ENCODE results near the gene MAGEF1. TPM values are rescaled to one million over a fixed set of nuclear protein-coding genes. Genes with fewer than 3 reads are reported as not detected.

The MAGEF1 gene
- 30.4 TPM for total RNA-seq

DNA sequence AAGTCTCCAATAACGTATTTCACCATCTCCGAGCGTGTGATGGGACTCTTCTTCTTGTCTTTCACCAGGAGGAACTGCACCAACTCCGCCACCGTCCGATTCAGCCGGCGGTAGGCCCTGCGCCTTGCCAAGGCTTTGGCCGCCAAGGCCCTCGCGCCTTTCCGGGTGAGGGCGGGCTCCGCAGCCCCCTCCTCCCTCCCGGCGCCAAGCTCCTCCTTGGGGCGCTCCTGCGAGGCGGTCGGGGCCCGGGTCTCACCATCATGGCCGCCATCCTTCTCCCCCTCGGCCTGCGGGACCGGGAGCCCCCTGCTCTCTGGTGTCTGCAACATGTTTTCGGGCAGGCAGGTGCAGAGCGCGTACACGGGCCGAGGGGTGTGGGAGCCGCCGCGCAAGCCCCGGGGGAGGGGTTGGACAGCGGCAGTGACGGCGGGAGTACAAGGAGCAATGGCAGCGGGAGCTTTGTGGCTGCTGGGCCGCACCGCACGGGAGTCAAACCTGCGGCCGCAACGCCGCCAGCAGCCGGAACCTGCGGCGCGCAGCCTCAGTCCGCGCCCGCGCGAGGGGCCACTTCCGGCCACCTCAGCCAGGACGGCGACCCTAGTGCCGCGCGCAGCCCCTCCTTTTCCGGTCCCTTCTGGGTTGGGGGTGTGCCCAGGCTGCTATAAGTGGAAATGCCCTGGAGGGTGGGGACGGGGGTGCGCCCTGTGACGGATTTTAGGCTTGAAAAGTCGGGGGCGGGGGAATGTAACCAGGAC, at the start of gene MAGEF1:
Gene MAGEF1 (minus strand): TSS at position 572 of the 755 bp plus-strand sequence. CDS start 243 bp downstream, at position 329.
- peak; percentile 85 for DNase-seq (ENCODE audit: low spot score)

DNA sequence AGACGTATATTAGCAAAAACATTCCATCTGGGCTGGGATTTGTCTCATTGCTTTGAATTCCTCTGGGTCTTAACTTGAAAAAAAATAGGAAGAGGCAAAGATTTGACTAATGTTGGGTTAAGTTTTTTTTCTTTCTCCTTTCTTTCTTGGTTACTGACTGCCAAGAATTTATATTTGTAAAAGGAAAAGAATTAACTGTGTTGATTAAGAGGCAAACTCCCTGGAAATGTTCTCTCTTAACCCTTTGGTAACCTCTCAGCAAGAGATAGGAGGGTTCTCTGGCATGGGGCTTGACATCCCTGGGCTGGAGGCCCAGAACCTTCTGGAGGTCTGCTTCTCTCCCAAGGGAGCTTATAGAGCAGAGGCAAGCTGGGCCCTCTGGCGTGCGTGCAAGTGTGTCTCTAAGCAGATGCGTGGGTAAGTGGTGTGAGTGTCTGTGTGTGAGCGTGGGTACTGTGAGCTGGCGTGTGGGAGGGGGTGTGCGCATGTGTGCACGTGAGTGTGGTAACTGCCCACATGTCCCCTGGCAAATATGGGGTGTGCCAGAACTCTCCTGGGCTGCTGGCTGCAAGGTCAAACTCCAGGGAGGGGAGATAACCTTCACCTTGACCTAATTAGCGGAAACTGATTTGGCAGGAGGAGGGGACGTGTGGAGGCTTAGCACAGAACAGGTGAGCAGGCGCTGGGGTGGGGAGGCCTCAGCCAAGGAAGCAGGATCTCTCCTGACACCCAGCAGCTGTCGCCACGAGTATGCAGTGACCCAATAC, 49.4 kb upstream of the MAGEF1 start:
- no peak for DNase-seq (ENCODE audit: low spot score)

DNA sequence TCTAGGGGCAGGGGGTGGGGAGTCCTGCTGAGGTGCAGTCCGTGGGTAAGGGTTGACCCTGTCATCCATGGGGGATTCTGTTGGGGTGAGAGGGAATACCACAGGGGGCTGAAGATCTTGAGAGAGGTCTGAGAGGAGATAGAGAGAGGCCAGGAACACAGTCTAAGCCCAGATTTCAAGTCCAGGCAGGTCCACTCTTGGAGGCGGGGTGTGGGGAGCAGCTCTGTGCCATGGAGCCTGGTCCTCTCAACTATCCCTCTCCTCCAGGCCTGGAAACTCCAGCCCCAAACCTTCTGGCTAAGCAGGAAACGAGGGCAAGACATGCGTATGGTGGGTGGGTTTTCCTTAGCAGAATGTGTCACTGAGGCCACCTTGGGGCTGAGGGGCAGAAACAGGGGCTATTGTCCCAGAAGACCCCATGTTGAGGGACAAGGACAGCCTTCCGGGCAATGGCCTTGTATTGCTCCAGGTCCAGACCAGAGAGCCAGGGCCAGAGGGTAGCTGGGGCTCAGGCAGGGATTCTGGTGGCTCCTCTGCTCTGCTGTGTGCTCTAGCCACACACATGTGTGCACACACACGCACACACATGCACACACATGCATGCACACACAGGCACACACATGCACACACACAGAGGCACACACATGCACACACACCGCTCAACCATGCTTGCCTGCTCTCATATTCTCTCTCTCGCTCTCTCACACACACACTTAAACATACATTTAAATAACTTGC, 48.6 kb upstream of the MAGEF1 start:
- no peak for DNase-seq (ENCODE audit: low spot score)

DNA sequence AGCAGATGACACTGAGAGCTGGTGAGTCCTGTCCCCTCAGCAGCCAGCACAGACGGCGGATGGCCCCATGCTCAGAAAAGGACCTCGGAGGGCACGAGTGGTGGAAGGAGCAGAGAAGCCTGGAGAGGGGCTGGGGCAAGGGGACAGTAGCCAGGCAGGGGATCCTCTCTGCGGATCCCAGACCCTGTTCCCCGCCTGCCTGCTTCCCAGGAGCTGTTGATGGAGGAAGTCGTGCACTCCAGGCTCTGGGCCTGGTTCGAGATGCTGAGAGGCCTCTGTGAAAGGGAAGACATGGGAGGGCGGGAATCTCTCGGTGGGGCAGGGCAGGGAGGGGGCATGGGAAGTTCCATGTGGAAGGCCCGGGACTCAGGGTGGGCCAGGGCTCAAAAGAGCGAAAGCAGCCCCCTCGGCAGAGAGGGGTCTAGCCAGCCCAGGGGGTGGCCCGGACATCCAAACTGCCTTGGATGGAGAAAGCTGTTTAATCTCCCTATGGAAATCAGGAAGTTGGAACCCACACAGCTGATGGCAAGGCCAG, 47.9 kb upstream of the MAGEF1 start:
- DNase-seq (ENCODE audit: low spot score), result no peak

- no peak for DNase-seq (ENCODE audit: low spot score)
These were observed 46.2 kb upstream of the MAGEF1 start for GRCh38 chr3:184758056-184758455.

DNA sequence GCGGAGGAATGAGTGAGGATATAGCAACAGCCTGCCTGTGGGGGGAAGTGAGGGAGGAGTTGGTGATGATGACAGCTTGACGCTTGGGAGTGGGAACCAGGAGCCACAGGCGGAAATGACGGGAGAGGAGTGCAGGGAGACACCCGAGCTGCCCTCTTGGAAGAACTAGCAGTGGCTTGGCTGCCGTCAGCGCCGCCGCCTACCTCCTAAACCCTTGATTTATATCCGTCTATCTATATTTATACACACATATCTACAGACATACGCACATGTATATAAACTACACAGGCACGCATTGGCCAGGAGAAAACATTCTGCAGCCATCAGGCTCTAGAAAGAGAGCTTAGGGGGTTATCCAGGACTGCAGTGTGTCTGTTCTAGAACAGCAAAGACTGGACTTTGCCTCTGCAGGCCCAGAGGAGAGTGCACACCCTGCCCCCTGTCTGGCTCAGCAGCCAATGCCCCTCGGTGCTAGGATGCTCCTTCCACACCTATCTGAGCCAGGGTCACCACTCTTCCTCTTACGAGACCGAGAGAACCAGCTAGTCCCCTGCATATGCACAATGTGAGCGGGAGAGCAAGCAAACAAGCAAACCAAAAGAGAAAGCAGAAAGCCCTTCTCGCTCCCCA, 45.3 kb upstream of the MAGEF1 start:
- peak; percentile 64 for DNase-seq (ENCODE audit: low spot score)

GRCh38 chr3:184756151-184757021, 44.5 kb upstream of the MAGEF1 start:
- DNase-seq (ENCODE audit: low spot score), result no peak

DNA sequence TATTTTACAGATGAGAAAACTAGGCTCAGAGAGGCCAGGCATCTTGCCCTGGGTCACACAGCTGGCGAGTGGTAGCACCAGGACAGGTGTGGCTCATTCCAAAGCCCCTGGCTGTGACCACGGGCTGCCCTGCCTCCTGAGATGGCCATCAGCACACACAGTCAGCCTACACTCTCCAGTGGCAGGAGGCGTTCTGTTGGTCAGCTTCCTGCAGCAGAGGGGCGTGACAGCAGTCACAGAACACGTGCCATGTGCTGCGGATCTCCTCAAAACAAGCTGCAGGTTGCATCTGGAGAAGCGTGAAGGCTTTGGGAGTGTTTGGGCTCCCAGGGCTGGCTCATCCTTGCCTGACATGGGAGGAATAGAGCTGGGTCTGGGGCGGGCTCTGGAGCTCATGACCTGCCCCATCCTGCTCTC, 43.5 kb upstream of the MAGEF1 start:
- DNase-seq (ENCODE audit: low spot score), result no peak

- DNase-seq (ENCODE audit: low spot score), result no peak
These were observed 40.5 kb upstream of the MAGEF1 start for GRCh38 chr3:184752361-184752760.

DNA sequence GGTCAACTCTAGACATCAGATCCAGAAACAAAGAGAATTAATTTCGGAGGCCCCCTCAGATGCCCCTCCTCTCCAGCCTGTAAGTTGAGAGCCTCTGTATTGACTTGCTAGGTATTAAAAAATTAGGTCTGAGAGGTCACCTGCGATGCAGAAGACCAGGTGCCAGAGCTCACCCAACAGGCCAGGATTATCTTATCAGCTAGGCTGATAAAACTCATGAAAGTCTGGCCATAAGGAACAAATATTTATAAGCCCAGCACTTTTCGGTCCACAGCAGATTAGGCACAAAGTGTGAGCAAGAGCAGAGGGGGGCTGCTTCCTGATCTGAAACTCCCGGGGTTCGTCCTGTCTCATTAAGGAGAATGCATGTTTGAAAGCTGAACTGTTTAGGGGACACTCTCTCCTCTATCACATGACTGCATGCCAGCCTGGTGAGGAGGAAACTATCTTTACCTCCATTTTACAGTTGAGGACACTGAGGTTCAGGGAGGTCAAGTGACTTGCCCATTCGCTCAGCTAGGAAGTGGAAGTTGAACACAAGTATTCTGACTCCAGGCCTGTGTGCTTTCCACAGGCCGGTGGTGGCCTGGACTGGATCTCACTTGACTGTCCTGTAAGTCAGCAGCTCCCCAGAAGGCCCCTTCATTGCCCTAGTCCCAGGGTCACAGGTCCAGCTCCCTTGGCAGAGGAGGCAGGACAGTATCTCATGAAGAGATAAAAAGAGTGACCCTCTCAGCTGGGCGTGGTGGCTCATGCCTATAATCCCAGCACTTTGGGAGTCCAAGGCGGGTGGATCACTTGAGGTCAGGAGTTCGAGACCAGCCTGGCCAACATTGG, 39.6 kb upstream of the MAGEF1 start:
- no peak for DNase-seq (ENCODE audit: low spot score)

DNA sequence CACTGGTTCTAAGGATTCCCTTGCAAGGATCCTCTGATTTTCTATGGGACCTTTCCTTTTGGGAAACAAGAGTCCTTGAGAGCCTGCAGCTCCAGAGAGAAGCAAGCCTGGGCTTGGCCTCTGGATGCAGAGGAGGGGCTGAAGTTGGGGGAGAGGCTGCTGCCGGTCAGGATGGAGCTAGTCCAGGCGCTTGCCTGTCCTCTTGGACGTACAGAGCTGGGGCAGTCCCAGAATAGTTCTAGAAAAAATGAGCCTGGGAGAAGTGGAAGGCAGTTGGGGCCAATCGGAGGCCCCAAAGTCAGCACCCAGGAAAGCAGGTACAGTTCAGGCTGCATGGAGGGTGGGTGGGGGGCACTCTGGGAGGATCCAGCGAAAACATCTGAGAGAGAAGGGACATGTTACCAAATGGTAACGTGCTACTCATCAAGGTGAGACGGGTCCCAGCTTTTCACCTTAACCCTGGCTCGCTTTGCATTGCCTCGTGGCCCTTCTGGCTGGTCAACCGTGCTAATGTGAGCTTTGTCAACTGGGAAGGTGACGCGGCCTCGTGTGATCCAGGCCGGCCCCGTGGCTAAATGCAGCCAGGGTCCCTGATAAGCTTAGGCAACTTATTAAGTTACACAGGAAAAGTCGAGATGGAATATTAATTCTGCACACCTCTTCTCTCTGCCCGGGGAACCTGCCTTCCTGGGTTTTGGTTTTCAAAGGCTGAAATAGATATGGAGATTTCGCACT, 38.7 kb upstream of the MAGEF1 start:
- DNase-seq (ENCODE audit: low spot score), result no peak

- DNase-seq (ENCODE audit: low spot score), result no peak
These were observed 37.4 kb upstream of the MAGEF1 start for GRCh38 chr3:184749168-184749744.

GRCh38 chr3:184748219-184749135, 36.6 kb upstream of the MAGEF1 start:
- no peak for DNase-seq (ENCODE audit: low spot score)

DNA sequence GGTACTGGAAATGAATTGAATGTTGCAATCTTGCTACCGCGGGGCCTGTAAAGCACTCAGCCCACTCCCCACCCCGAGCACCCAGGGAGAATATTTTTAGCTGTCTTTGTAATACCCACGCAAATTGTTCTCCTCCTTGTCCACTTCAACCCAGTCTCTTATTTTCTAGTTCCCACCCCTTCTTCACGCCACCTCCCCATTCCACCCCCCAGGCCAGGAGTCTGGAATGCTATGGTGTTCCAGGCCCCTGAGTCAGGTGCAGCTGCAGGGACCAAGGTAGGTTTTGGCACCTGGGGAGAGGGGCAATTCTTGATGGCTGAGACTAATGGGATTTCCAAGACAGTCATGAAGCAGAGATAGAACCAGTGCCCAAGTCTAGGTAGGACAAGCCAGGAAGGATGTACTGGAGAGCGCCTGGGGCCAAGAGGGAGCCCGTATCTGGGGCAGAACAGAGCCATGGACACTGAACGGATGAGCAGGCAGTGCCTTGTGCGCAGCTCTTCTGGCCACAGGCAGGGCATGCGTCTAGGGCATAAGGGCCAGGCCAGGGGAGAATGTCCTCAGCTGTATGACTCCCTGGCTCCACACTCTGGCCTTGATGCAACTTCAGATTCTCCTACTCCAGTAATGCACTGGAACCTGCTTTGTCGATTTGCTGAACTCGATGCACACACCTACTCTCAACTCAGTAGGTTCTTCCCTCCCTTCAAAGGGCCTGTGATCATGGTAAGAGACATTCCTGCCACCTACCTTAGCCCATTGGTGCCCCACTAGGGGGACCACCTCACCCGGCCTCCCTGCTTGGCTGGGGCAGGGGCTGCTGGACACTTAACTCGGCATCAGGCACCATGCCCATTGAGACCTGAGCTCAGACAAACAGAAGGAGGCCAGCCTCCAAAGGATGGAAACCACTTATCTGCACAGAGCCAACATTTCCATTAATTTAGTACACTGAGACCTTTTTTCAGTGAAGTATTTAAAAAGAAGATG, 34.6 kb upstream of the MAGEF1 start:
- DNase-seq (ENCODE audit: low spot score), result no peak

DNA sequence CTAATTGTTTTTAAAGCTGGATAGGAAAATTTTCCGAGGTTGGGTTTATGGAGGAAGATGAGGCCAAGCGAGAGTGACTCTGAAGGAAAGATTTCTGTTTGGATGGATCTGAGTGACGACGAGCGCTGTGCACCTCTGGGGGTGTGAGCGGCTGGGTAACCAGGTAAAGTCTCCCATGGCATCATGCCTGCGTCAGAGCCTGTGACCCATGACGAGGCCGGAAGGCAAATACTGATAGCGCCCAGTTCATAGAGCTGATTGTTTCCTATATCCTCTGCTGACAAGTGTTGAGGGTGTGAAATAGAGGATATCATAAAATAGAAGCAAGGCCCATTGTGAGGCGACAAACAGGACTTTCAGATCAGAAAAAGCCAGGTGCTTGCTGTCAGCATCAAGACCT, 33.7 kb upstream of the MAGEF1 start:
- no peak for DNase-seq (ENCODE audit: low spot score)

GRCh38 chr3:184743248-184743647, 31.4 kb upstream of the MAGEF1 start:
- no peak for DNase-seq (ENCODE audit: low spot score)
